WTC11 (cell line): ENCODE data around the gene CLSTN2. TPM values are rescaled to one million over a fixed set of nuclear protein-coding genes. Genes with fewer than 3 reads are reported as not detected.

Source experiments
- ATAC-seq: fragments of 200-7000 bp; cut with Tn5 transposase; 2 replicates; pipeline ENCODE4 v1.10.0; 2021; ENCODE audit warnings: mild to moderate bottlenecking, moderate library complexity
- CTCF ChIA-PET: fragments of 300-600 bp; sonication (Branson Sonifier 250); formaldehyde crosslinking; loops from one replicate; lab custom pipeline; 2021; ENCODE audit warnings: antibody characterized with exemption; lab: Charles Lee
- POLR2A ChIA-PET: fragments of 350-600 bp; sonication (Branson Sonifier 250); formaldehyde crosslinking; loops from one replicate; lab custom pipeline; 2021; ENCODE audit warnings: antibody characterized with exemption; lab: Charles Lee
- DNase-seq: peaks from one replicate; pipeline ENCODE4 v3.0.0; 2021; ENCODE audit warnings: low spot score
- H3K27ac Mint-ChIP-seq: 2 replicates; pipeline ENCODE4 v1.8.0; 2021; ENCODE audit warnings: mixed read lengths
- H3K27me3 Mint-ChIP-seq: 2 replicates; pipeline ENCODE4 v1.8.0; 2021; ENCODE audit warnings: low read depth, mild to moderate bottlenecking, moderate library complexity, mixed read lengths
- H3K36me3 Mint-ChIP-seq: 2 replicates; pipeline ENCODE4 v1.8.0; 2021; ENCODE audit warnings: mixed read lengths
- H3K4me1 Mint-ChIP-seq: 2 replicates; pipeline ENCODE4 v1.8.0; 2022; ENCODE audit warnings: mixed read lengths
- H3K4me3 Mint-ChIP-seq: 2 replicates; pipeline ENCODE4 v1.8.0; 2021; ENCODE audit warnings: mild to moderate bottlenecking, moderate library complexity, mixed read lengths
- H3K9me3 Mint-ChIP-seq: 2 replicates; pipeline ENCODE4 v1.8.0; 2021; ENCODE audit warnings: mixed read lengths
- ATF6 ChIP-seq: sonication (generic); formaldehyde crosslinking; IDR thresholded peaks from 2 replicates; pipeline ENCODE4 v1.8.1; 2023; ENCODE audit warnings: mild to moderate bottlenecking, missing genetic modification reagents
- CREM ChIP-seq: sonication (generic); formaldehyde crosslinking; IDR thresholded peaks from 2 replicates; pipeline ENCODE4 v1.8.1; 2022; ENCODE audit warnings: mild to moderate bottlenecking, missing genetic modification reagents, moderate library complexity
- ELF4 ChIP-seq: sonication (generic); formaldehyde crosslinking; IDR thresholded peaks from 2 replicates; pipeline ENCODE4 v1.8.1; 2022; ENCODE audit warnings: low read depth, mild to moderate bottlenecking, moderate library complexity, missing genetic modification reagents
- ESRRA ChIP-seq: sonication (generic); formaldehyde crosslinking; IDR thresholded peaks from 2 replicates; pipeline ENCODE4 v1.8.1; 2022; ENCODE audit warnings: mild to moderate bottlenecking, missing genetic modification reagents, borderline replicate concordance
- ETV6 ChIP-seq: sonication (generic); formaldehyde crosslinking; IDR thresholded peaks from 2 replicates; pipeline ENCODE4 v1.8.1; 2022; ENCODE audit warnings: mild to moderate bottlenecking, missing genetic modification reagents
- FOXK1 ChIP-seq: sonication (generic); formaldehyde crosslinking; IDR thresholded peaks from 2 replicates; pipeline ENCODE4 v1.8.0; 2022; ENCODE audit warnings: mild to moderate bottlenecking, moderate library complexity, missing genetic modification reagents
- FOXP4 ChIP-seq: sonication (generic); formaldehyde crosslinking; IDR thresholded peaks from 2 replicates; pipeline ENCODE4 v1.8.0; 2022; ENCODE audit warnings: mild to moderate bottlenecking, missing genetic modification reagents
- HMGXB4 ChIP-seq: sonication (generic); formaldehyde crosslinking; IDR thresholded peaks from 2 replicates; pipeline ENCODE4 v1.8.1; 2023; ENCODE audit warnings: mild to moderate bottlenecking, moderate library complexity, missing genetic modification reagents
- IRF2 ChIP-seq: sonication (generic); formaldehyde crosslinking; IDR thresholded peaks from 2 replicates; pipeline ENCODE4 v1.8.0; 2022; ENCODE audit warnings: low read depth, missing genetic modification reagents, borderline replicate concordance
- KAT7 ChIP-seq: sonication (generic); formaldehyde crosslinking; IDR thresholded peaks from 2 replicates; pipeline ENCODE4 v1.8.1; 2023; ENCODE audit warnings: missing genetic modification reagents, mild to moderate bottlenecking, borderline replicate concordance
- MXD4 ChIP-seq: fragments of 250-450 bp; sonication (Bioruptor Pico); IDR thresholded peaks from 2 replicates; pipeline ENCODE4 v1.8.0; 2021; ENCODE audit warnings: mild to moderate bottlenecking, moderate library complexity, borderline replicate concordance
- PRRX2 ChIP-seq: fragments of 250-450 bp; sonication (Bioruptor Pico); IDR thresholded peaks from 2 replicates; pipeline ENCODE4 v1.8.0; 2021; ENCODE audit warnings: mild to moderate bottlenecking
- RORB ChIP-seq: fragments of 250-450 bp; sonication (Bioruptor Pico); IDR thresholded peaks from 2 replicates; pipeline ENCODE4 v1.9.0; 2021; ENCODE audit warnings: mild to moderate bottlenecking
- SMAD4 ChIP-seq: sonication (generic); formaldehyde crosslinking; IDR thresholded peaks from 2 replicates; pipeline ENCODE4 v1.8.0; 2022; ENCODE audit warnings: mild to moderate bottlenecking, missing genetic modification reagents
- SOX15 ChIP-seq: fragments of 250-450 bp; sonication (Bioruptor Pico); IDR thresholded peaks from 2 replicates; pipeline ENCODE4 v1.9.0; 2021; ENCODE audit warnings: mild to moderate bottlenecking
- STAT6 ChIP-seq: sonication (generic); formaldehyde crosslinking; conservative IDR thresholded peaks from 2 replicates; pipeline ENCODE4 v1.8.1; 2023; ENCODE audit warnings: mild to moderate bottlenecking, low read depth, missing genetic modification reagents, moderate library complexity
- TCF7 ChIP-seq: sonication (generic); formaldehyde crosslinking; IDR thresholded peaks from 2 replicates; pipeline ENCODE4 v1.8.0; 2022; ENCODE audit warnings: mild to moderate bottlenecking, low read depth, missing genetic modification reagents, moderate library complexity
- ZNF416 ChIP-seq: fragments of 250-450 bp; sonication (Bioruptor Pico); IDR thresholded peaks from 2 replicates; pipeline ENCODE4 v1.9.0; 2021; ENCODE audit warnings: mild to moderate bottlenecking, inconsistent platforms
- ZNF532 ChIP-seq: fragments of 250-450 bp; sonication (Bioruptor Pico); IDR thresholded peaks from 2 replicates; pipeline ENCODE4 v1.9.0; 2021; ENCODE audit warnings: mild to moderate bottlenecking, borderline replicate concordance
- total RNA-seq: library from RNA; stranded (reverse); gene quantifications from 3 replicates; pipeline ENCODE4 v1.2.3, GENCODE V29; 2021

Gene CLSTN2
- total RNA-seq, 1 experiment from 2014 or later = 0.35 TPM

- ChIA-PET CTCF (no interaction called here), POLR2A (no interaction called here)
- DNase-seq = no peak
- Mint-ChIP-seq H3K27me3 (no peaks in the 10 kb centered on the region; the same call in 1 of the 2 replicates), H3K4me3 (no peak overlapping the region), H3K4me1 (peaks cover 9% of the 10 kb centered on the region), H3K36me3 (no peaks in the 10 kb centered on the region), H3K9me3 (peaks cover 5% of the 10 kb centered on the region; the same call in 1 of the 2 replicates), H3K27ac (no peak overlapping the region)
- no peak for TF ChIP-seq ATF6
- no peak for TF ChIP-seq TCF7
- no peak for TF ChIP-seq MXD4 (CRISPR knock-in tag)
- TF ChIP-seq KAT7 = no peak
- no peak for TF ChIP-seq ETV6 (CRISPR knock-in tag)
- no peak for TF ChIP-seq HMGXB4 (CRISPR knock-in tag)
- no peak for TF ChIP-seq RORB (CRISPR knock-in tag)
- no peak for TF ChIP-seq SOX15 (CRISPR knock-in tag)
- TF ChIP-seq FOXK1 (CRISPR knock-in tag) = no peak
- TF ChIP-seq ESRRA = no peak
- TF ChIP-seq PRRX2 (CRISPR knock-in tag) = no peak
- ATAC-seq = no peak
These were observed 431.1 kb downstream of the CLSTN2 start for GRCh38 chr3:140365872-140366697.

- H3K27me3 Mint-ChIP-seq = peaks cover 2% of the 10 kb centered on the region
- peaks cover 1% of the 10 kb centered on the region; the same call in 1 of the 2 replicates for H3K9me3 Mint-ChIP-seq
- DNase-seq = no peak
- H3K36me3 Mint-ChIP-seq = no peaks in the 10 kb centered on the region
- ChIA-PET CTCF (no interaction called here), POLR2A (no interaction called here)
- no peak overlapping the region for H3K4me3 Mint-ChIP-seq
- peaks cover 9% of the 10 kb centered on the region for H3K4me1 Mint-ChIP-seq
- ATAC-seq = peak; percentile 51
- H3K27ac Mint-ChIP-seq = no peak overlapping the region
- no peak for TF ChIP-seq STAT6 (CRISPR knock-in tag)
- no peak for TF ChIP-seq CREM (CRISPR knock-in tag)
- TF ChIP-seq IRF2 (CRISPR knock-in tag) = no peak
- no peak for TF ChIP-seq ZNF416 (CRISPR knock-in tag)
- TF ChIP-seq SMAD4 (CRISPR knock-in tag) = no peak
- TF ChIP-seq ESRRA = no peak
- no peak for TF ChIP-seq FOXP4
- no peak for TF ChIP-seq ZNF532 (CRISPR knock-in tag)
- no peak for TF ChIP-seq ELF4 (CRISPR knock-in tag)
These were observed 433.3 kb downstream of the CLSTN2 start for GRCh38 chr3:140368223-140368811.
